ENCODE results near the gene AURKAIP1. TPM values are rescaled to one million over a fixed set of nuclear protein-coding genes. Genes with fewer than 3 reads are reported as not detected.
A peak's percentile ranks its signal among the peaks of the same experiment; 100 is the strongest.

AURKAIP1 gene
- total RNA-seq, 1 donor = 74.6 TPM

DNA sequence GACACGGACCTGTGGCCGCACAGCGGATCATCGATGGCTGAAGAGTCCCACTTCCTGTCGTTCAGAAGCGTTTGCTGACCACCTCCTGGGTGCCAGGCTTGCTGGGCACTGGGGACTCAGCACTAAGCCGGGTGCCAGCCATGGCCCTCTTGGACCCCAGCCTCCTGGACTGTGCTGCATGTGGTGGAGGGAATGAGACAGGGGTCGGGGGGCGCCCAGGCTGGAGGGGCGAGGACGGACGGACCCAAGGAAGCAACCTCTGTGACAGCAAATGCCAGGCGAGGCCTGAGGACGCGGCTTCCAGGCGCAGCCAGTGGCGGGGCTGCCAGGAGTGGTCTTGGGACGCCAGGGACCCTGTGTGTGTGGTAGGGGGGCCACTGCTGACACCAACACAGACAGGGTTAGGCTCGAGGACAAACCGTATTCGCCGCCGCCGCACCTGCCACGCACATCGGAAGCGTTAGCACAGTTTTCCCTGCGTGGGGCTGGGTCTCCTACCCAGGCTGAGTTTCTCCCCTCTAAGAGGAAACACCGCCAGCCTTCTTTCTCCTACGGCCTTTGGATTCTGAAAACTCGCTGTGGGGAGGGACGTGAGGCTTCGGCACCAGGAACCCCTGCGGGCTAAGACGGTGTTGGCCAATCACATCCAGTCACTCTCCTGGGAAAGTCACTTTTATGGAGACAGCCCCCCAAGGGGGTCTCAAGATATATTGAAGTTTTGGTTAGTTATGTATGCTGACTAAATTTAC, 13.6 kb downstream of the AURKAIP1 start:
- Histone ChIP-seq H2AFZ (ENCODE audit: low read length) (peak overlapping the region; percentile 26), H3K27ac (ENCODE audit: low read depth, low read length) (peak overlapping the region; percentile 85), H3K79me2 (ENCODE audit: insufficient read depth, low read length) (peaks cover 26% of the 10 kb centered on the region), H4K20me1 (ENCODE audit: insufficient read depth, low read length) (peaks cover 8% of the 10 kb centered on the region), H3K36me3 (ENCODE audit: insufficient read depth, low read length) (no peaks in the 10 kb centered on the region), H3K9me3 (ENCODE audit: low read depth, low read length) (no peaks in the 10 kb centered on the region), H3K4me1 (ENCODE audit: insufficient read depth, low read length) (peaks cover 40% of the 10 kb centered on the region), H3K4me2 (ENCODE audit: insufficient read depth, low read length) (peak overlapping the region; percentile 89), H3K4me3 (ENCODE audit: insufficient read depth, low read length) (peak overlapping the region; percentile 42), H3K27me3 (ENCODE audit: insufficient read depth, low read length) (no peaks in the 10 kb centered on the region)
- peak; percentile 86 for DNase-seq (ENCODE audit: insufficient read length, low spot score, missing footprints)
- TF ChIP-seq, protein P1, sequence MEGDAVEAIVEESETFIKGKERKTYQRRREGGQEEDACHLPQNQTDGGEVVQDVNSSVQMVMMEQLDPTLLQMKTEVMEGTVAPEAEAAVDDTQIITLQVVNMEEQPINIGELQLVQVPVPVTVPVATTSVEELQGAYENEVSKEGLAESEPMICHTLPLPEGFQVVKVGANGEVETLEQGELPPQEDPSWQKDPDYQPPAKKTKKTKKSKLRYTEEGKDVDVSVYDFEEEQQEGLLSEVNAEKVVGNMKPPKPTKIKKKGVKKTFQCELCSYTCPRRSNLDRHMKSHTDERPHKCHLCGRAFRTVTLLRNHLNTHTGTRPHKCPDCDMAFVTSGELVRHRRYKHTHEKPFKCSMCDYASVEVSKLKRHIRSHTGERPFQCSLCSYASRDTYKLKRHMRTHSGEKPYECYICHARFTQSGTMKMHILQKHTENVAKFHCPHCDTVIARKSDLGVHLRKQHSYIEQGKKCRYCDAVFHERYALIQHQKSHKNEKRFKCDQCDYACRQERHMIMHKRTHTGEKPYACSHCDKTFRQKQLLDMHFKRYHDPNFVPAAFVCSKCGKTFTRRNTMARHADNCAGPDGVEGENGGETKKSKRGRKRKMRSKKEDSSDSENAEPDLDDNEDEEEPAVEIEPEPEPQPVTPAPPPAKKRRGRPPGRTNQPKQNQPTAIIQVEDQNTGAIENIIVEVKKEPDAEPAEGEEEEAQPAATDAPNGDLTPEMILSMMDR (IDR thresholded peaks at IDR 0.05; ENCODE audit: extremely low read depth, low read depth, low read length) = no peak

- H3K4me1 ChIP-seq (ENCODE audit: insufficient read depth, low read length) = peaks cover 40% of the 10 kb centered on the region
- H2AFZ ChIP-seq (ENCODE audit: low read length) = peak overlapping the region; percentile 18
Measured at GRCh38 chr1:1360506-1361169, 14.4 kb downstream of the AURKAIP1 start.

GRCh38 chr1:1359664-1360468, 15.1 kb downstream of the AURKAIP1 start:
- H3K27me3 ChIP-seq (ENCODE audit: insufficient read depth, low read length) = no peaks in the 10 kb centered on the region
- peaks cover under 1% of the 10 kb centered on the region for H3K36me3 ChIP-seq (ENCODE audit: insufficient read depth, low read length)
- peaks cover 40% of the 10 kb centered on the region for H3K4me1 ChIP-seq (ENCODE audit: insufficient read depth, low read length)
- no peak overlapping the region for H2AFZ ChIP-seq (ENCODE audit: low read length)
- TF ChIP-seq, protein P1 (IDR thresholded peaks at IDR 0.05; ENCODE audit: extremely low read depth, low read depth, low read length) = no peak
- DNase-seq (ENCODE audit: insufficient read length, low spot score, missing footprints) = peak; percentile 95
- H4K20me1 ChIP-seq (ENCODE audit: insufficient read depth, low read length) = peaks cover 8% of the 10 kb centered on the region
- peak overlapping the region; percentile 85 for H3K27ac ChIP-seq (ENCODE audit: low read depth, low read length)
- no peaks in the 10 kb centered on the region for H3K9me3 ChIP-seq (ENCODE audit: low read depth, low read length)
- peak overlapping the region; percentile 95 for H3K4me3 ChIP-seq (ENCODE audit: insufficient read depth, low read length)
- peak overlapping the region; percentile 89 for H3K4me2 ChIP-seq (ENCODE audit: insufficient read depth, low read length)
- peaks cover 37% of the 10 kb centered on the region for H3K79me2 ChIP-seq (ENCODE audit: insufficient read depth, low read length)

More at GRCh38 chr1:1360506-1361169, 14.4 kb downstream of the AURKAIP1 start:
- Histone ChIP-seq H3K27me3 (ENCODE audit: insufficient read depth, low read length) (no peaks in the 10 kb centered on the region), H3K36me3 (ENCODE audit: insufficient read depth, low read length) (no peaks in the 10 kb centered on the region), H3K9me3 (ENCODE audit: low read depth, low read length) (no peaks in the 10 kb centered on the region), H3K27ac (ENCODE audit: low read depth, low read length) (peak overlapping the region; percentile 85), H3K4me3 (ENCODE audit: insufficient read depth, low read length) (peak overlapping the region; percentile 42), H3K79me2 (ENCODE audit: insufficient read depth, low read length) (peaks cover 33% of the 10 kb centered on the region), H4K20me1 (ENCODE audit: insufficient read depth, low read length) (peaks cover 8% of the 10 kb centered on the region), H3K4me2 (ENCODE audit: insufficient read depth, low read length) (peak overlapping the region; percentile 89)
- TF ChIP-seq, protein P1 (IDR thresholded peaks at IDR 0.05; ENCODE audit: extremely low read depth, low read depth, low read length) = no peak
- peak; percentile 99 for DNase-seq (ENCODE audit: insufficient read length, low spot score, missing footprints)
